Stimulated activated CD4-positive, alpha-beta T cell treated with anti-CD3 and anti-CD28 coated beads, Interleukin-15, amount 100 ng/mL, for 1 hour (primary cell): ENCODE measurements around the gene CCDC47.
"Not testable (repeated sequence)": the region's sequence is repeated elsewhere in the genome, so short reads cannot be mapped to it uniquely, and the experiment has no call there.

Experiments used
- DNase-seq, 2 donors: peaks; one replicate each; pipeline ENCODE4 v3.0.0-alpha.2; 2020; ENCODE audit warnings: low read depth in 1 of 2, low spot score in 1 of 2

Gene CCDC47

GRCh38 chr17:63773272-63774140, at the start of gene CCDC47:
Gene CCDC47, minus strand, starts transcription at chr17:63773597. Its CDS starts 7,422 bp downstream, at chr17:63766175.
- DNase-seq = peak; percentile 94 to 97

GRCh38 chr17:63822537-63822936, 49.1 kb upstream of the CCDC47 start:
- no peak for DNase-seq

DNA sequence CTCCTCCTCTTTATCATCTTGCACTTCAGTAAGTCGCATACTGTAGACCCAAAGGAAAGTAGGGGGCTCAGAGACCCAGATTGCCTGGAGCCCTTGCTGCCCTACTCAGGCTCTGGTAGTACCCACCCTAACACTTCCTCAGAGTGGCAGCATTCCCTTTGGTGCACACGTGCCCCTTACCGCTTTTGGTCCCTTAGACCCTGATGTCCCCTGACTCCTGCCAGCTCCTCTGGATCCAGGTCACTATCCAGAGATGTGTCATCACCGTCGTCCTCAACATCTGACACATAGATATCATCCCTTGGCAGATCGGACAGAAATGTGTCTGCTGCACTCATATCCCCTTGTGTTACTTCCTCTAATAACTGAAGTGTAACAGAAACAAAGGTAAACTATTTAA, 48.4 kb upstream of the CCDC47 start:
- no peak for DNase-seq

DNA sequence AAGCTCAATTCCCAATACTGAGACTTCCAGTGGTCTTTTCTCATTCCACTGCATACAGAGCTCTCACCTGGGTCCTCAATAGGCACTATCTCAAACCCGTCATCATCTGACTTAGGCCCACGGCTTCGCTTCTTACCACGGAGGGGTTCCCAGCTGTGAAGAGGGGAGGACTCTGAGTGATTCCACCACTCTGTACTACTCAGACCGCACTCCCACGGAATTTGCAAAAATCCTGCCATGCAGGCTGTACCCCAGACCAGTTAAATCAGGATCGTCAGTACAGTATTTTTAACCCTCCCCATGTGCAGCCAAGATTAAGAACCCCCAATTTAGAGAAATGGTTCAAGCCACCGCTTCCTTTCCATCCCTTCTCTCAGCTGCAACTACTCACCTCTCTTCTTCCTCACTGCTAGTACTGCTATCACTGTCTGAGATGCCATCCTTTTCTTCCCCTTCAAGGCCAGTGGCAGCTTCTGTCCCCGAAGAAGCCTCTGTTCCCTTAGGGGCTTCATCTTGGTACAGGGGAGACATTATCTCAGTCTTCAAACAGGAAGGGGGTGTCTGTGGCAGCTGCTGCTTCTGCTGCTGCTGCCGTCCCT, 47.7 kb upstream of the CCDC47 start:
- no peak for DNase-seq

DNA sequence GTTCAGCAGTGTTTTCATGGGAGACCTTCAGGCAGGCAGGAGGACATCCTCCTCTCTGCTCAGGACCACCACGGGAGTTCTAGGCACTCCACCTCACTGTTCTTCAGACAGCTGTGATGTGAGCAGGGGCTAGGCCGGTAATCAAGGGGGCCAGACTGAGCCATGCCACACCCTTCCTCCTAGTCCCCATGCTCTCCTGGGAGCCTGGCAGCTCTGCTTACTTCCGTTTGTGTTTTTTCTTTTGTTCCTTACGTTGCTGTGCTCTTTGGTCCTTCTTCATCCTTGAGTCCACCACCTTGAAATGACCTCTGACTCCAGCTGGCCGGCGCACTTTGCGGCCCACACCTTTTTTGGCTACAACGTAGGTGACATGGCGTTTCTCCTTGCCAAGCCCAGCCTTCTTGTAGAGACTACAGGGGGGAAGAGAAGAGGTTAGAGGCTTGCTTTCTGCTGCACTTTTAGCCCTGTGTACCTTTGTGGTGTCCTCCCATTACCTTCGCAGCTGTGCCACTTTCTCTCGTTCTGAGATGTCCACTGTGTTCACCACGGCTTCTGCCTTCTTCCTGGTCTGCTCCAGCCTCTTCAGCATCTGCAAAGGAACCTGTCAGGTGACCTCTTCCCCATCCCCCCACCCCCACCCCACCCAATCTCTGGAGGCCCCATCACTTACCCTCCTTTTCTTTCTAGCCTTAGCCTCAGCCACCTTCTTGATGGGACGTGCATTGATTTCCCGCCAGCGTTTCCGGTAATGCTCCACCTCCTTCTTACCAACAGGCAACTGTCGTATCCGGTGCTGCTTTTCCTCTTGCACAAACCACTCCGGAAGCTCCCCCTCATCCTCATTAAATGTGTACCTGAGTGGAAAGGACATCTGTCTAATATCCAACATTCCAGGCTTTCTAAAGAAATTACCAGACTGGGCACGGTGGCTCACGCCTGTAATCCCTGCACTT, 46.5 kb upstream of the CCDC47 start:
- DNase-seq = no peak

GRCh38 chr17:63819131-63819530, 45.7 kb upstream of the CCDC47 start:
- DNase-seq = no peak

GRCh38 chr17:63817736-63818385, 44.5 kb upstream of the CCDC47 start:
- DNase-seq = no peak

GRCh38 chr17:63816669-63817068, 43.3 kb upstream of the CCDC47 start:
- DNase-seq = no peak

DNA sequence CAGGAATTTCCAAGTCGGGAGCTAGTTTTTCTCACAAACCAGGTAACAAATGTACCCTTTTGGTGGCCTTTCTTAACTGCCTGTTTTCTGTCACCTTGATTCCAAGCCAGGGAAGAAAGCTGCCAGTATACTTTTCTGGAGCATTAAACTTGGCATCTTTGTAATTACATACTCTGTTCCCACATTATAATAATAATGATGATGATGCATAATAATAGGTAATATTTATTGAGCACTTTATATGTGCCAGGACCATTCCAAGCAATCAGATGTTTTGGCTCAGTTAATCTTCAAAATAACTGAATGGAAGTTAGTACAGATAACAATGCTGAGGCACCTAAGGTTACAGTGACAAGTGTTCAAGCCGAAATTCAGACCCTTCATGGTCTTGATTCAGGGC, 42.7 kb upstream of the CCDC47 start:
- no peak for DNase-seq

- DNase-seq = no peak
Measured at GRCh38 chr17:63809970-63810369, 36.6 kb upstream of the CCDC47 start.

DNA sequence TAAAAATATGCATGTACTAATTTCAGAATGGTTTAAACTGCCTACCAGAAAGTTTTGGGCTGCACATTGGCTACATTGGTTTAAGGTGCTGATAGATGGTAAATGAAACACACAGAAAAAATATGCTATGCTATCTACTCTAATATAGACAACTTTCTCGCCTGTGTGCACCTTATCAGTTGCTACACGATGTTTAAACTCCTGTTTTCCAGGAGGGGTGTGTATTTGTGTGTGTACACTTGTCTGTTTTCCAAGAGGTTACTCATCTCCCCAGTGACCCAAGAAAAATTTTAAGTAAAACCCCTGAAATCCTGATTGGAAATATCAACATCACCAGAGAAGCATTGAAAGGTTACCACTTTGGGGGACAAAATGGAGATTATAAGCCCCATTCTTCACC, 32.2 kb upstream of the CCDC47 start:
- no peak for DNase-seq

DNA sequence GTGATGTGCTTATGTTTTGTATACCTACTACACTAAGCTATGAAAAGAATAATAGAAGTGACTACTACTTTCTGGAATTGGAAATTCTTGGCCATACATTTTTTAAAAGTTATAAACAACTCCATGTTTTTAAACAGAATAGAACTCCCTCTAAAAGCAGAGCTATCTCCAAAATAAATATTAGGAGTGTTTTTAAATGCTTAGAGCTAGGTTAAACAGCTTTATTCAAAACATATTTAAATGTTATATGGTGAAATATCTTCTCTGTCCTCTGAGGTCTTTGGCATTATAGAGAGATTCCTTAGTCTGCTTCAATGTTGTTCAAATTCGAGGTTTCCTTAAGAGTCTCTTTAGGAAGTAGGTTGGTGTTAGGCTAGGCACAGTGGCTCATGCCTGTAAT, 30.9 kb upstream of the CCDC47 start:
- no peak for DNase-seq

GRCh38 chr17:63800783-63801182, 27.4 kb upstream of the CCDC47 start:
- no peak for DNase-seq

- no peak for DNase-seq
Measured at GRCh38 chr17:63798572-63799106, 25.2 kb upstream of the CCDC47 start.

DNA sequence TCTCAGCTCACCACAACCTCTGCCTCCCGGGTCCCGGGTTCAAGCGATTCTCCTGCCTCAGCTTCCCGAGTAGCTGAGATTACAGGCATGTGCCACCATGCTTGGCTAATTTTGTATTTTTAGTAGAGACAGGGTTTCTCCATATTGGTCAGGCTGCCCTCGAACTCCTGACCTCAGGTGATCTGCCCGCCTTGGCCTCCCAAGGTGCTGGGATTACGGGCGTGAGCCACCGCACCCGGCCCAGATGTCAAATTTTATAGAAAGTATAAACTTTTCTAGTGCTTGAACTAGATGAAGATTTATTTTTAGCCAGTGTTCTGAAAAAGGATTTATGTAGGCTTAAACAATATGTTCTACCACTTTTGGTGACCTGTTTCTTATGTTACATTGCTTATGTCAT, 23.0 kb upstream of the CCDC47 start:
- not testable (repeated sequence) for DNase-seq

DNA sequence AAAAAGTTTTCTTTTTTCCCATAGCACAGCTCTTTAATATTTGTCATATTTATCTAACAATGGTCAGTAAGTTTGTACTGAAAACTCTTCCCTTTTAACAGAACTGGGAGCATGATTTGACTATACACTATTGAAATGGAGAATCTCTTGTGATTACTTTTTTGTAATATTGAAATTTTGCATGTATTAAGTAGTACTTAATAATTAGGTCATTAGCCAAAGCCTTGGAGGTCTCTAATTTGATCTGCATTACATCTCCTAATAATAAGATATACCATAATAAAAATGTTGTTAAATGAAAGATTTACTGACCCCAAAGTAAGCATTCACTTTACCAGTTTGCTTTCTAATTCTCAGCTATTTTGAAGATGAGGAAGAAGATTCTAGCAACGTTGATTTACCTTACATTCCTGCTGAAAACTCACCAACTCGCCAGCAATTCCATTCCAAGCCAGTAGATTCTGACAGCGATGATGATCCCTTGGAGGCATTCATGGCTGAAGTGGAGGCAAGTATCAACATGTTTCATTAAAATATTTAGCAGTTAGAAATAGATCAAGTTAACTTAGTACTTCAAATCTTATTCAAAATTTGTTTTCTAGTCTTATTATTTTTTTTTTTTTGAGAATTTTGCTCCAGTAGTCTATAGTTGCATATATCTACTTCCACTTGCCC, 18.8 kb upstream of the CCDC47 start:
- no peak for DNase-seq

DNA sequence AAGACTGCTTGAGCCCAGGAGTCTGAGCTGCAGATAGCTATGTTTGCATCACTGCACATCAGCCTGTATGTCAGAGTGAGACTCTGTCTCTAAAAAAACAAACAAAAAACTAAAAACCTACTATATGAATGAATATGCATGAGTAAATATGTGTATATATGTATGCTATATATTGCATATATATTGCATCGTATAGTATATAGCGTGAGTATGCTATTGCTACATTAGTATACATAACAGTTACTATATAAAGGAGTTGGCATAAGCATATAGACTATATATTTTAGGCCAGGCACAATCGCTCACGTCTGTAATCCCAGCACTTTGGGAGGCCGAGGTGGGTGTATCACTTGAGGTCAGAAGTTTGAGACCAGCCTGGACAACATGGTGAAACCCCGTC, 16.7 kb upstream of the CCDC47 start:
- DNase-seq = no peak

DNA sequence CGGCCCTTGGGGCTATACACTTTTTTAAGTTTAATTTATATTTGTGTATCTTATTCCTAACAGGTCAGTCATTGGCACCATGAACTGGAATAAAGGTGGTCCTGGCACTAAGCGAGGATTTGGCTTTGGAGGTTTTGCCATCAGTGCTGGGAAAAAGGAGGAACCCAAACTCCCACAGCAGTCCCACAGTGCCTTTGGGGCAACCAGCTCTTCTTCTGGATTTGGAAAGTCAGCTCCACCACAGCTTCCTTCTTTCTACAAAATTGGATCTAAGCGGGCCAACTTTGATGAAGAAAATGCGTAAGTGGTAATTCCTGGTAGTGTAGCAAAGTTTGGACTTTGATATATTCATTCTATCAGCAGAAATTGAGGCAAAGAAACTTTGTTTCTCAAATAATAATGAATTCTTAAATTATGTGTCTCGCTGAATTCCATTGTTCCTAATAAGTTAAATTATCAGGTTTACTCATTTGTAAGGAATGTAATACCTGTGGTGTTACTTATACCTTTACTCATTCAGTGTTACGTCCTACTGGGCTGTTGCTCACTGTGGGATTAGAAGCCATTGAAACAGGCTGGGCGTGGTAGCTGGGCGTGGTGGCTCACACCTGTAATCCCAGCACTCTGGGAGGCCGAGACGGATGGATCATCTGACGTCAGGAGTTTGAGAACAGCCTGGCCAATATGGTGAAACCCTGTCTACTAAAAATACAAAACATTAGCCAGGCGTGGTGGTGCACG, 13.7 kb upstream of the CCDC47 start:
- DNase-seq = no peak

DNA sequence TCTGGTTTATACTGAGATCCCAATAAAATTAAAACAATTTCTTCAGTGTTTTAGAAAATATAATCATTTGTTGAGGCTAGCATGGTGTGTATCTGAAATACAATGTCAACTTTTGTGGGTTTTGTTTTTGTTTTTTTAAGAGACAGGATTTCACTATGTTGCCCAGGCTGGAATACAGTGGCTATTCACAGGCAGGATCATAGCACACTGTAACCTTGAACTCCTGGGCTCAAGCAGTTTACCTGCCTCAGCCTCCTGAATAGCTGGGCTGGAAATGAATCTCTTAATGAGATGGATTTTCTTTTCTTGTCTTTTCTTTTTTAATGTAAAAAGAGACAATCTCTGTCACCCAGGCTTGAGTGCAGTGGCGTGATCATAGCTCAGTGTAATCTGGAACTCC, 12.7 kb upstream of the CCDC47 start:
- DNase-seq = no peak

- no peak for DNase-seq
Measured at GRCh38 chr17:63785556-63785955, 12.2 kb upstream of the CCDC47 start.
